Activated CD4-positive, alpha-beta T cell treated with anti-CD3 and anti-CD28 coated beads, Interleukin-10, Interleukin-2, amounts not matched to agents 100 ng/mL and 50 ng/mL, durations not matched to agents 16 hours and 8 hours (primary cell): ENCODE measurements around the gene CD200.
"Not testable (repeated sequence)": the region's sequence is repeated elsewhere in the genome, so short reads cannot be mapped to it uniquely, and the experiment has no call there.

Source experiments
- DNase-seq: peaks from one replicate; pipeline ENCODE4 v3.0.0-alpha.2; 2020

Gene CD200

DNA sequence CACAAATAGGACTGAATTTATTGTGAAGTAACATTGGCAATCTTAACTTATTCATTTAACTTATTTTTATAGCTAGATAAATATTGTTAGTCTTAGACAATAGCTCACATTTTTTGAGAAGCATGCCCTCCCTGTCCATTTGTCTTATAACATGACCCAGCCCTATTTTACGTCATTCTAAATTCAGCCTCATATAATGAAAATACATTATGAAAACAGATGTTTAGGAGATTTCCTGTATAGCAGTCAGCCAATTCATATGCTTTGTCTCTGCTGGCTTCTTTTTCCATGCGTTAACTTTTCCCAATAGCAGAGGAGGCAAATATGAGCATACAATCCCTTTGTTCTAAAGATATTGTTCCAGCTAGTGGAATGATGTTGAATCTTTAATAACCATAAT is 29.3 kb downstream of the CD200 start:
- DNase-seq, result no peak

DNA sequence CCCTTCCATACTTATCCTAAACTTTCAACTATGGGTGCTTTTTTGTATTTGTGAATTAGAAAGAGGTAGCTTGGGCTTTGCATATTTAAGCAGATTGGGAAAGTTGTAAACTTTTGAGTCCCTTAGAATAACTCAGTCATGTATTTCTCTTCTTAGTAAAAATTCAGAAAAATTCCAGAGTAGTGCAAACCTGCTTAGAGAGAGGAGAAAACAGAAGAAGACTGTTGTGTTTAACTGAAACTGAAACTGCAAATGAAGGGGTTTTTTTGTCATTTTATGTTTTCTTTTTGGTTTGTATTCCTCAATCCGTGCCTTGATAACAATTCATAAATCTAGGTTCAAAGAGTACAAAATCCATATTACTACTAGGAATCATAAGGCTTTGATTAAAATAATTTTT is 31.3 kb downstream of the CD200 start:
- no peak for DNase-seq

- DNase-seq, result no peak
These were observed 32.1 kb downstream of the CD200 start for GRCh38 chr3:112365035-112365434.

DNA sequence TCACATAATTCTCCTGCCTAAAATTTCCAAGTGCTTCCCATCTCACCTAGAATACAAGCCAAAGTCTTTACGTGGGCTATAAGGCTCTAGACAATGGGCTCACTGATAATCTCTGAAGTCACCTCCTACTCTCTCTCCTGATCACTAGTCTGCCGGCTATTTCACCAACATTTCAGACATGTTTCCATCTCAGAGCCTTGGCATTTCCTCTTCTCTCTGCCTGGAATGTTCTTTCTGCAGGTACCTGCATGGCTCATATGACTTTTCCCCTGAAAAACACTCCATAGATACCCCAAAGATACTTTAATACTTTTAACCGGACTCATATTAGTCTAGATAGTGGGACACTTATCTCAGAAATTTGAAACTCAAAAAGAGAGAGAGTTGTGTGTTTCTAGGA is 32.7 kb downstream of the CD200 start:
- no peak for DNase-seq

DNA sequence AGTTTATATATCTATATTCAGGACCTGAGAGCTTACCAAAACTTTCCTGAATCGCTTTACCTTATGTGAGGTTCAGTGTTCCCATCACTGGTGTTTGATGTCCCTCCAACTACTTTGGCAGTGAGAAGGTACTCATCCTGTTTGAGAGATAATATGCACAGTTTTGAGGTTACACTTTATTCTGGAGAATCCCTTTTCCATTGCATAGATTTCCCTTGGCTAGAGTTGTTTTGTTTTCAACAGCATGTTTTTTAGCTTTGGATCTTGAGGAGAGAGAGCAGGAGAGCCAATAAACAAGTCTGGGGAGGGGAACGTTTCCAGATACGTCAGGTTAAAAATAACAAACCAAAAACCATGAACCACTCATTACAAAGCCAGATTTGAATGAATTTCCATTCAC is 33.6 kb downstream of the CD200 start:
- no peak for DNase-seq

DNA sequence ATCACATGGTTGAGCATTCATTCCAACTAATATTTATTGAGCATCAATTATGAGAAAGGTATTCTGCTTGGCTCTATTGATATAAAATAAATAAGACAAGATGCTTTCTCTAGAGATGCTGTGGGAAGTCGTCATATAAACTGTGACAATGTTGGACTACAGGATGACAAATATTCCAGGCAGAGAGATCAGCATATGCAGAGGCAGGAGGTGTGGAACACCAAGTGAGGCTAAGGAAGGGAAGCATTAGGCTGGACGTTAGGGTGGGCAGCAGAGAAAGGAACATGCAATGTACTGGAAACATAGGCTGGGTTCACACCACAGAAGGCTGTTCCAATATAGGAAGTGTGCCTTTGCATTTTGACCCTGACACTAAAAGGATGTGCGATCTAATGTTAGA is 38.6 kb downstream of the CD200 start:
- no peak for DNase-seq

DNA sequence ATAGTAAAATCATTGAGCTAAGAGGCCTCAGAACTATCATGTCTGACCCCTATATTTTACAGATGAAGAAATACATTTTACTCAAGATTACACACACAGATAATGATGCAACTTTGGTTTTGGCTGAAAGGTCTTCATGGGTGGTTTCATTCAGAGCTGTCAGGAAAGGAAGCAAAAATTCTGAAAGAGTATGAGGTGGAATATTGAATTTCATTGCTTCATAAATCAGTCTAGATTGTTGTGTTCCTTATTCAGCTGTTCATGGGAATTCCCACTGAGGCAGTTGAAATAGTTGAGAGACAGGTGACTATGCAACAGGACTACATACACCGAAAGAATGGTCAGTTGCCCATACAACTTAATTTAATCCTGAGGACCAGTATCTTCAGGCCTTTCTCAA is 39.4 kb downstream of the CD200 start:
- DNase-seq, result no peak

DNA sequence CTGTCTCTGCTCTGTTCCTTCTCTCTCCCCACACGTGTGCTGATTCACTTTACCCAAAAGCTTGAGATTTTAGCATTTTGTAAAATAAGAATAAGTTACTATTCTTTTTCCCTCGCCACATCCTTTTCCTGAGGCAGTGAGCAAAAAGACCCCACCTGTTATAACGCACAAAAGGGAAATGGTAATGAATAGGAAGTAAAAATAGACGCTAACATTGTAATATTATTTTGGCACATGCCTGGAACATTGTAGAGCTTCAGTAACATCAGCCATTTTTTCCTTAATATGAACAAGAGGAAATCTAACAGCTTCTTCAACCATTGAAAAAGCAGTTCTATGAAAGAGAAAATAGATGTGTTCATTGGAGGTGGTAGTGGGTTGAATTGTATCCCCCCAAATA is 40.5 kb downstream of the CD200 start:
- no peak for DNase-seq

DNA sequence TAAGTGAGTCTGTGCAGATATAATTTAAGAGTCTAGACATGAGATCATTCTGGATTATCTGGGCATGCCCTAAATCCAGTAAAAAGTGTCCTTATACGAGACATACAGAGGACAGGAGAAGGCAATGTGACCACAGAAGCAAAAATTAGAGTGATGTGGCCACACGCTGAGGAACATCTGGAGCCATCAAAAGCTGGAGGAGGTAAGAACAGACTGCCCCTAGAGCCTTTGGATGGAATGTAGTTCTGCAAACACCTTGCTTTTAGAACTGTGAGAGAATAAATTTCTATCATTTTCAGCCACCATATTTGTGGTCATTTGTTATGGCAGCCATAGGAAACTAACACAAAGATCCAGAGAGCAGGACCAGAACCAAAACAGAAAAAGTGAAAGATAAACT is 41.0 kb downstream of the CD200 start:
- no peak for DNase-seq

GRCh38 chr3:112374333-112374734 is 41.4 kb downstream of the CD200 start:
- DNase-seq, result no peak

DNA sequence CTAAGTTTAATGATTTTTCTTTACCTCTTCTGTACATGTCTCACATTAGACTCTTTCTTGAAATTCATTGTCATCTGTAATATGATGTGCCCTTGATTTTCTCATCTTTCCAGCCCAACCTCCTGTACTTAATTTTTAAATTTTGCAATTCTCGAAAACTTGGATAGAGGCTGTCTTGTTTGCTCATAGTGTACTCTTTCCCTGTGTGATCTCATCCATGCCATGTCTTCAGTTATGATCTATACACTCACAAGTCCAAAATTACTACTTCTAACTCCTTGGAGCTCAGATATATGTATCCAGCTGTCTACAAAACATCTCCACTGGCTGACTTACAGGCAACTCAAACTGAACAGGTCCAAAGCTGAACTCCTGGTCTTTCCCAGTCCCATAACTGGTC is 42.2 kb downstream of the CD200 start:
- DNase-seq, result no peak

GRCh38 chr3:112376241-112376911 is 43.4 kb downstream of the CD200 start:
- no peak for DNase-seq

GRCh38 chr3:112376992-112377391 is 44.0 kb downstream of the CD200 start:
- DNase-seq, result no peak

DNA sequence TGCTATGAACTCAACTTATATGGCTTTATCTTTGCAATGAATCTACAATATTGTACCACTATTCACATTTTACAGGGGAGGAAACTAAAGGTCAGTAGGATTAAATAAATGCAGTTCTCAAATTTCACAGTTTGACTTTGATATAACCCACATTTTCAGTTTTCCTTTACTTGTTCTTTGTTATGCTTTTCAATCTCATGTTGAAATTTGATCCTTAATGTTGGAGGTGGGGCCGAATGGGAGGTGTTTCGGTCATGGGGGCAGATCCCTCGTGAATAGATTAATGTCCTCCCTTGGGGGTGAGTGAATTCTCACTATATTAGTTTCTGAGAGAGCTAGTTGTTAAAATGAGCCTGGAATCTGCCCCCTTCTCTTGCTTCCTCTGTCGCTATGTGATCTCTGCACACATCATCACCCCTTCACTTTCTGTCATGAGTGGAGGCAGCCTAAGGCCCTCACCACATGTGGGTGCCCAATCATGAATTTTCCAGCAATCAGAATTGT is 44.7 kb downstream of the CD200 start:
- DNase-seq, result no peak

- DNase-seq, result not testable (repeated sequence)
These were observed 45.4 kb downstream of the CD200 start for GRCh38 chr3:112378347-112378746.

- DNase-seq, result no peak
These were observed 46.2 kb downstream of the CD200 start for GRCh38 chr3:112379020-112379690.

DNA sequence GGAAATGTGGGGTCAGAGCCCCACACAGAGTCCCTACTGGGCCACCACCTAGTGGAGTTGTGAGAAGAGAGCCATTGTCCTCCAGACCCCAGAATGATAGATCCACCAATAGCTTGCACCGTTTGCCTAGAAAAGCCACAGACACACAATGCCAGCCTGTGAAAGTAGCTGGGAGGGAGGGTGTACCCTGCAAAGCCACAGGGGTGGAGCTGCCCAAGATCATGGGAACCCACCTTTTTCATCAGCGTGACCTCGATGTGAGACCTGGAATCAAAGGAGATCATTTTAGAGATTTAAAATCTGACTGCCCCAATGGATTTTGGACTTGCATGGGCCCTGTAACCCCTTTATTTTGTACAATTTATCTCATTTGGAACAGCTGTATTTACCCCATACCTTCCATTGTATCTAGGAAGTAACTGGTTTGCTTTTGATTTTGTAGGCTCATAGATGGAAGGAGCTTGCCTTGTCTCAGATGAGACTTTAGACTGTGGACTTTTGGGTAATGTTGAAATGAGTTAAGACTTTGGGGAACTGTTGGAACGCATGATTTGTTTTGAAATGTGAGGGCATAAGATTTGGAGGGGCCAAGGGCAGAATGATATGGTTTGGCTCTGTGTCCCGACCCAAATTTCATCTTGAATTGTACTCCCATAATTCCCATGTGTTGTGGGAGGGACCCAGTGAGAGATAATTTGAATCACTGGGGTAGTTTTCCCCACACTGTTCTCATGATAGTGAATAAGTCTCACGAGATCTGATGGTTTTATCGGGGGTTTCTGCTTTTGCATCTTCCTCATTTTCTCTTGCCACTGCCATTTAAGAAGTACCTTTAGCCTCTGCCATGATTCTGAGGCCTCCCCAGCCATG is 49.0 kb downstream of the CD200 start:
- DNase-seq, result no peak

- peak; percentile 15 for DNase-seq
These were observed 49.7 kb downstream of the CD200 start for GRCh38 chr3:112382543-112383160.

DNA sequence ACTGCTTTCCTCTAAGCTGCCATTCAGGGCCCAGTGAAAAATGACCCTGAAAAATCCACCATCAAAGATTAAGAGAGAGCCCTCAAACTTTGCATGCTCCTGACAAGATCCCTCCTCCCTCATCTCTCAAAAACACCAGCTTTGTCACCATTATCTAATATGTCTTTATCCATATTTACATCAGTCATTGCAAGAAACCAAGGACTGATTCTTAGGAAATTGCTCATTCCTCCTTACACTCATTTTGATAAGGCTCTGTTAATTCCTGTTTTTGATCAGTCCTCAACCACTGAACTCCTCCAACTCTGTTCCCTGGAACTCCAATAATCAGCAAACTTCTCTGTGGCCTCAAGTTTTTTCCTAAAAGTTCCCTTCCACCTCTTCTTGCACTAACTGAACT is 51.8 kb downstream of the CD200 start:
- peak; percentile 30 for DNase-seq

- DNase-seq, result no peak
These were observed 56.0 kb downstream of the CD200 start for GRCh38 chr3:112388972-112389371.

GRCh38 chr3:112389961-112390360 is 57.0 kb downstream of the CD200 start:
- DNase-seq, result no peak

DNA sequence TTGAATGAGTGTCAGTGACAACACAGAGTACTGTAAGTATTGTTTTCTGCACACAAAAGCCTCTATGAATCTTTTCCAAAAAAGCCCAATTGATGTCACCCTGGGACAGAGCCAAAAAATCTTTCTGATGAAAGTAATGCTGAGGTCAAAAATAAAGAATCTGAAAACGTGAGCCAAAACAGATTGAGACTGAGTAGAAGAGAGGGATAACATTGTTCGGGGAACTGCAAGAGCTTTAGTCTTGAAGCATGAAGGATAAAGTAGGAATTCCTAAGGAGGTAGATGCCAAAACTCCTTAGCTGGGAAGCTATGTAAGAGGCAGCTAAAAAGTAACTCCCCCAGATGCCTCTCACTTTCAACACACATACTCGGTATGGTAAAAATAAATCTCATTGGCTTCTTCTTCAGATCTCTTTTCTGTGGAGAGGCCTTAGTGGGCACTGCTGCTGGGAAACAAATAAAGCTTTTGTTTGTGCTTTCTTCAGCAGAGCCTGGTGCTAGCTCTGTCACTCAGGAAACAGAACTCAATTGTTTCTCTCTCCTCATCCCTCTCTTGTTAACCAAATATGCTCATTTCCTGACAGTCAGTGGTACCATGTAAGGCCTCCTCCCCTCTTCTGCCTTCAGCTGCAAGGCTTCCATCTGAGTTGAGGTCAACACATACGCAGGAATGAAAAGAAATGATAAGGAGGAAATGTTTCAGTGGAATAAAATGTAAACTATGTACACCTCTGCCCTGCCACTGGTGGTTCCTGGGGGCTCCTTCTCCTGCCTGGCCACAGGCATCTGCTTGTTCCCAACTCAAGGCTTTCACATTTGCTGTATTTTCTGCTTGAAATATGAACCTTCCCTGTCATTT is 58.1 kb downstream of the CD200 start:
- DNase-seq, result peak; percentile 22
